HTR-8/SVneo (cell line): Measurements from ENCODE around the gene SMCO2.

Experiments
- DNase-seq: peaks from one replicate; pipeline ENCODE4 v3.0.0; 2011; ENCODE audit warnings: low spot score, mixed read lengths; ENCODE audit not compliant: insufficient read length
- FAIRE-seq: peaks from 2 replicates; lab custom pipeline; 2011; peaks lifted over from hg19 to GRCh38; lab: Jason Lieb, UNC

Gene SMCO2

GRCh38 chr12:27446436-27446835 is at the start of gene SMCO2:
SMCO2 (plus strand) TSS chr12:27446736; CDS start chr12:27470632, 23,896 bp downstream.
- FAIRE-seq, result peak; percentile 80
- DNase-seq, result no peak

GRCh38 chr12:27398466-27398865 is 48.1 kb upstream of the SMCO2 start:
- FAIRE-seq, result no peak
- DNase-seq, result no peak

GRCh38 chr12:27399074-27399473 is 47.5 kb upstream of the SMCO2 start:
- DNase-seq, result no peak
- peak; percentile 46 for FAIRE-seq

GRCh38 chr12:27400856-27401354 is 45.6 kb upstream of the SMCO2 start:
- DNase-seq (no peak), FAIRE-seq (no peak)

- DNase-seq, result no peak
- FAIRE-seq, result no peak
Measured at GRCh38 chr12:27412047-27412446, 34.5 kb upstream of the SMCO2 start.

GRCh38 chr12:27422697-27423096 is 23.8 kb upstream of the SMCO2 start:
- DNase-seq (no peak), FAIRE-seq (no peak)

GRCh38 chr12:27424631-27425230 is 21.8 kb upstream of the SMCO2 start:
- FAIRE-seq (no peak), DNase-seq (no peak)

- no peak for FAIRE-seq
Measured at GRCh38 chr12:27425306-27425705, 21.2 kb upstream of the SMCO2 start.

GRCh38 chr12:27426743-27427487 is 19.6 kb upstream of the SMCO2 start:
- no peak for FAIRE-seq
- no peak for DNase-seq

More at GRCh38 chr12:27425306-27425705, 21.2 kb upstream of the SMCO2 start:
- DNase-seq, result no peak

- DNase-seq (no peak), FAIRE-seq (no peak)
Measured at GRCh38 chr12:27427824-27428223, 18.7 kb upstream of the SMCO2 start.

- DNase-seq (no peak), FAIRE-seq (no peak)
Measured at GRCh38 chr12:27428466-27428865, 18.1 kb upstream of the SMCO2 start.

GRCh38 chr12:27429606-27430005 is 16.9 kb upstream of the SMCO2 start:
- DNase-seq (no peak), FAIRE-seq (no peak)

- DNase-seq (no peak), FAIRE-seq (no peak)
Measured at GRCh38 chr12:27431185-27431584, 15.4 kb upstream of the SMCO2 start.

GRCh38 chr12:27434673-27435565 is 11.6 kb upstream of the SMCO2 start:
- DNase-seq (peak; percentile 65), FAIRE-seq (peak; percentile 76)

GRCh38 chr12:27436029-27436428 is 10.5 kb upstream of the SMCO2 start:
- DNase-seq (no peak), FAIRE-seq (peak; percentile 71)

GRCh38 chr12:27436768-27437167 is 9.8 kb upstream of the SMCO2 start:
- DNase-seq (no peak), FAIRE-seq (peak; percentile 72)

- peak; percentile 16 for FAIRE-seq
- DNase-seq, result no peak
Measured at GRCh38 chr12:27437839-27438238, 8.7 kb upstream of the SMCO2 start.

- DNase-seq (no peak), FAIRE-seq (peak; percentile 38)
Measured at GRCh38 chr12:27447761-27448160, 1.2 kb downstream of the SMCO2 start.

GRCh38 chr12:27449026-27449425 is 2.5 kb downstream of the SMCO2 start:
- FAIRE-seq (peak; percentile 58), DNase-seq (no peak)

- FAIRE-seq (no peak), DNase-seq (no peak)
Measured at GRCh38 chr12:27449893-27450534, 3.5 kb downstream of the SMCO2 start.
